ENCODE measurements around the gene CT45A9. TPM values are rescaled to one million over a fixed set of nuclear protein-coding genes. Genes with fewer than 3 reads are reported as not detected.

CT45A9 gene, protein sequence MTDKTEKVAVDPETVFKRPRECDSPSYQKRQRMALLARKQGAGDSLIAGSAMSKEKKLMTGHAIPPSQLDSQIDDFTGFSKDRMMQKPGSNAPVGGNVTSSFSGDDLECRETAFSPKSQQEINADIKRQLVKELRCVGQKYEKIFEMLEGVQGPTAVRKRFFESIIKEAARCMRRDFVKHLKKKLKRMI
- total RNA-seq: not detected in 2 replicates

DNA sequence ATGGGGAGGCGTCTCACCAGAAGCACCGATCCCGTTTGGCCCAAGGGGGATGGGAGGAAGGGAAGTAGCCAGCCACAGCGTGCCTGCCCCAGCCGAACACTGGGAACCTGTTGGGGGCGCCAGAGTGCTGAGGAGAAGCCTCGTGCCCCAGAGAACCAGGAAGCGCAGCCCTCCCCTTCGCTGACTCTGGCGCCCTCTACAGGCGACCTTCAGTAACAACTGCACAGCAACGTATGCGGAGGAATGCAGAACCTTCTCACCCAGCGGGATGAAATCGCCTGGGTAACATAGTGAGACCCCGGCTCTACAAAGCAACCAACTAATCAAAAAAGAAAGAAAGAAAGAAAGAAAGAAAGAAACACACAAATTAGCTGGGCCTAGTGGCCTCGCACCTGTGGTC lies at the start of gene CT45A9:
Gene CT45A9, minus strand, starts transcription at position 101 of the 400 bp plus-strand sequence. CDS start 3,751 bp downstream, outside the sequence.

DNA sequence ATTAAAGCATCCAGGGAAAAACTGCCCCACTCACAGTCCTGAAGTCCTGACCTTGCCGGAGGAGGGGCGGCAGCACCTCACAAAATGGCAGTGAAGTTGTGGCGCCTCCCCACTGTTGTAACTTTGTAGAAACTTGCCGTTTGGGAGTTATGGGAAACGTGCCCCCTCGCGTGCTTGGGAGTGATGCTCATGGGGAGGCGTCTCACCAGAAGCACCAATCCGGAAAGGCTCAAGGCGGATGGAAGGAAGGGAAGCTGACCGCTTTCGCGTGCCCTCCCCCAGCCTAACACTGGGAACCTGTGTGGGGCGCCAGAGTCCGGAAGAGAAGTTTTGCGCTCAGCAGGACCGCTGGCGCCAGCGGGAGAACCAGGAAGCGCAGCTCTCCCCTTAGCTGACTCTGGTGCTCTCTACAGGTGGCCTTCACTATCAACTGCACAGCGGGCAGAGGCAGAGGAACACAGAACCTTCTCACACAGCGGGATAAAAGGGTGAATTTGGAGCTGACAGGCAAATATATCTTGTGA lies 21.7 kb upstream of the CT45A9 start, which contains the start of the genes CT45A10 and SAGE1:
Gene CT45A10, minus strand, starts transcription at position 151 of the 524 bp plus-strand sequence. CDS start 8,100 bp downstream, outside the sequence.
Gene SAGE1, plus strand, starts transcription at position 423 of the 524 bp plus-strand sequence. CDS start 2,527 bp downstream, outside the sequence.

DNA sequence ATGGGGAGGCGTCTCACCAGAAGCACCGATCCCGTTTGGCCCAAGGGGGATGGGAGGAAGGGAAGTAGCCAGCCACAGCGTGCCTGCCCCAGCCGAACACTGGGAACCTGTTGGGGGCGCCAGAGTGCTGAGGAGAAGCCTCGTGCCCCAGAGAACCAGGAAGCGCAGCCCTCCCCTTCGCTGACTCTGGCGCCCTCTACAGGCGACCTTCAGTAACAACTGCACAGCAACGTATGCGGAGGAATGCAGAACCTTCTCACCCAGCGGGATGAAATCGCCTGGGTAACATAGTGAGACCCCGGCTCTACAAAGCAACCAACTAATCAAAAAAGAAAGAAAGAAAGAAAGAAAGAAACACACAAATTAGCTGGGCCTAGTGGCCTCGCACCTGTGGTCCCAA lies 17.2 kb downstream of the CT45A9 start, which contains the start of gene CT45A8:
Gene CT45A8, minus strand, starts transcription at position 101 of the 400 bp plus-strand sequence. CDS start 3,755 bp downstream, outside the sequence.

DNA sequence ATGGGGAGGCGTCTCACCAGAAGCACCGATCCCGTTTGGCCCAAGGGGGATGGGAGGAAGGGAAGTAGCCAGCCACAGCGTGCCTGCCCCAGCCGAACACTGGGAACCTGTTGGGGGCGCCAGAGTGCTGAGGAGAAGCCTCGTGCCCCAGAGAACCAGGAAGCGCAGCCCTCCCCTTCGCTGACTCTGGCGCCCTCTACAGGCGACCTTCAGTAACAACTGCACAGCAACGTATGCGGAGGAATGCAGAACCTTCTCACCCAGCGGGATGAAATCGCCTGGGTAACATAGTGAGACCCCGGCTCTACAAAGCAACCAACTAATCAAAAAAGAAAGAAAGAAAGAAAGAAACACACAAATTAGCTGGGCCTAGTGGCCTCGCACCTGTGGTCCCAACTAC lies 34.4 kb downstream of the CT45A9 start, which contains the start of gene CT45A7:
Gene CT45A7, minus strand, starts transcription at position 101 of the 400 bp plus-strand sequence. CDS start 3,747 bp downstream, outside the sequence.

DNA sequence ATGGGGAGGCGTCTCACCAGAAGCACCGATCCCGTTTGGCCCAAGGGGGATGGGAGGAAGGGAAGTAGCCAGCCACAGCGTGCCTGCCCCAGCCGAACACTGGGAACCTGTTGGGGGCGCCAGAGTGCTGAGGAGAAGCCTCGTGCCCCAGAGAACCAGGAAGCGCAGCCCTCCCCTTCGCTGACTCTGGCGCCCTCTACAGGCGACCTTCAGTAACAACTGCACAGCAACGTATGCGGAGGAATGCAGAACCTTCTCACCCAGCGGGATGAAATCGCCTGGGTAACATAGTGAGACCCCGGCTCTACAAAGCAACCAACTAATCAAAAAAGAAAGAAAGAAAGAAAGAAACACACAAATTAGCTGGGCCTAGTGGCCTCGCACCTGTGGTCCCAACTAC lies 51.7 kb downstream of the CT45A9 start, which contains the start of gene CT45A2:
Gene CT45A2, minus strand, starts transcription at position 101 of the 400 bp plus-strand sequence. CDS start 3,747 bp downstream, outside the sequence.

Other genes starting within 250 kb of the CT45A9 start
- gene CT45A1, start 158.2 kb downstream of the CT45A9 start, total RNA-seq: not detected in 2 replicates
- gene CT45A3, start 103.6 kb downstream of the CT45A9 start, total RNA-seq: not detected in 2 replicates
- gene CT45A5, start 86.3 kb downstream of the CT45A9 start, total RNA-seq: not detected in 2 replicates
- not detected in 2 replicates for gene CT45A6, start 69.0 kb downstream of the CT45A9 start, total RNA-seq
- not detected in 2 replicates for gene CT45A2, start 51.8 kb downstream of the CT45A9 start, total RNA-seq
- not detected in 2 replicates for gene CT45A7, start 34.5 kb downstream of the CT45A9 start, total RNA-seq
- not detected in 2 replicates for gene CT45A8, start 17.3 kb downstream of the CT45A9 start, total RNA-seq
- not detected in 2 replicates for gene CT45A10, start 21.6 kb upstream of the CT45A9 start, total RNA-seq
- gene SAGE1, start 21.9 kb upstream of the CT45A9 start, total RNA-seq: not detected in 2 replicates
- 18.9 and 20.7 TPM in 2 replicates for gene MMGT1, start 102.2 kb upstream of the CT45A9 start, total RNA-seq
- gene SLC9A6, start 113.6 kb upstream of the CT45A9 start, total RNA-seq: 16.0 and 16.7 TPM in 2 replicates

Data from vein endothelial cell (primary cell).